ENCODE measurements around the gene RDX. TPM values are rescaled to one million over a fixed set of nuclear protein-coding genes. Genes with fewer than 3 reads are reported as not detected.

Gene RDX
- total RNA-seq, 1 experiment from 2014 or later = 131 TPM

- H3K79me2 ChIP-seq (ENCODE audit: insufficient read depth, low read length) = no peaks in the 10 kb centered on the region
- peak; percentile 13 for ATAC-seq
- H3K9me3 ChIP-seq (ENCODE audit: control insufficient read depth in 1 of 2, insufficient read depth in 1 of 2, low read depth in 1 of 2, low read length in 2 of 2) = peaks cover 0 to 6% of the 10 kb centered on the region in 2 experiments; a peak in 1 of 4 replicates
- no peak for DNase-seq (ENCODE audit: low read depth, low spot score)
- CTCF ChIA-PET = no interaction called here
- peaks cover 17 to 28% of the 10 kb centered on the region in 2 experiments; a peak in 3 of 4 replicates for H3K4me1 ChIP-seq (ENCODE audit: control insufficient read depth in 1 of 2, insufficient read depth in 2 of 2, low read length in 2 of 2)
- no peaks in the 10 kb centered on the region for H3K36me3 ChIP-seq (ENCODE audit: control insufficient read depth in 1 of 2, insufficient read depth in 2 of 2, low read length in 2 of 2)
- H4K20me1 ChIP-seq (ENCODE audit: insufficient read depth) = no peaks in the 10 kb centered on the region
- peak overlapping the region; percentile 73; the same call in 1 of the 2 replicates for H3K27ac ChIP-seq (ENCODE audit: low read depth, low read length)
- POLR2A ChIA-PET = interaction anchor here (1.5 kb wide), 1 partner anchor 10 kb away, joined by 4 read pairs; no protein-coding TSS in a partner anchor
- H3K9me2 ChIP-seq (ENCODE audit: insufficient read depth) = no peaks in the 10 kb centered on the region
- peak overlapping the region; percentile 94 for H3K4me2 ChIP-seq (ENCODE audit: low read length)
- H3K4me3 ChIP-seq (replicated peaks in 1 of 2; ENCODE audit: low read depth in 1 of 2, low read length in 2 of 2) = peak overlapping the region; percentile 15 to 71; a peak in 3 of 4 replicates
- H3K9ac ChIP-seq (ENCODE audit: low read length) = 0 out of 2 replicates have a peak overlapping the region, but pooled peaks have one; percentile 70
- H3K27me3 ChIP-seq (ENCODE audit: insufficient read depth, low read length) = no peaks in the 10 kb centered on the region
- no peak for TF ChIP-seq TCF7L2 (IDR thresholded peaks at IDR 0.05; ENCODE audit: borderline replicate concordance, extremely low read depth, insufficient read depth, insufficient read length)
- no peak for TF ChIP-seq REST (IDR thresholded peaks at IDR 0.05; ENCODE audit: low read depth)
- TF ChIP-seq EGR1 (IDR thresholded peaks at IDR 0.05; ENCODE audit: low read depth) = no peak
- TF ChIP-seq CTCF (IDR thresholded peaks at IDR 0.05 in 2 of 3, conservative IDR thresholded peaks at IDR 0.05 in 1 of 3; ENCODE audit: borderline replicate concordance in 1 of 3, insufficient read depth in 1 of 3, low read depth in 2 of 3, low read length in 2 of 3) = no peak
- TF ChIP-seq SP1 (IDR thresholded peaks at IDR 0.05; ENCODE audit: low read depth) = no peak
- TF ChIP-seq SIN3A (IDR thresholded peaks at IDR 0.05; ENCODE audit: low read depth) = no peak
- TF ChIP-seq EZH2 (IDR thresholded peaks at IDR 0.05) = no peak
- TF ChIP-seq ZBTB33 (IDR thresholded peaks at IDR 0.05; ENCODE audit: extremely low read depth, insufficient replicate concordance, low read length) = no peak
- TF ChIP-seq ZFX (IDR thresholded peaks at IDR 0.05) = no peak
- no peak for TF ChIP-seq CEBPB (IDR thresholded peaks at IDR 0.05; ENCODE audit: low read depth)
- TF ChIP-seq JUND (IDR thresholded peaks at IDR 0.05) = no peak
- TF ChIP-seq ZNF274 (IDR thresholded peaks at IDR 0.05; ENCODE audit: low read depth, low read length) = no peak
- no peak for TF ChIP-seq POLR2AphosphoS5 (IDR thresholded peaks at IDR 0.05; ENCODE audit: low read depth, low read length)
- TF ChIP-seq YY1 (IDR thresholded peaks at IDR 0.05; ENCODE audit: extremely low read depth, insufficient replicate concordance, low read depth, low read length) = no peak
- intact Hi-C loops (cut with micrococcal nuclease) = no loop called here
- RAD21 ChIA-PET (ENCODE audit: low non-redundant PET in 1 of 2, low total read pairs in 2 of 2, uncharacterized antibody in 2 of 2, unreplicated experiment in 2 of 2) = no interaction called here
- BruUV-seq (replicated peaks) = no TSS peak
- H2AFZ ChIP-seq (ENCODE audit: low read depth, low read length, poor library complexity, severe bottlenecking) = no peak overlapping the region
Measured at GRCh38 chr11:110329445-110329844, 33.0 kb upstream of the RDX start.
